K562 (cell line): Measurements from ENCODE around the gene PRR5. TPM values are rescaled to one million over a fixed set of nuclear protein-coding genes. Genes with fewer than 3 reads are reported as not detected.
"Not testable (repeated sequence)": the region's sequence is repeated elsewhere in the genome, so short reads cannot be mapped to it uniquely, and the experiment has no call there.

Experiments
- ATAC-seq: fragments of 200-7000 bp; cut with Tn5 transposase; 3 replicates; pipeline ENCODE4 v1.9.1; 2020; ENCODE audit warnings: moderate library complexity
- BruUV-seq: library from RNA; stranded (reverse); fragments of 400-500 nt; replicated peaks from 2 replicates; lab custom pipeline; 2021; lab: Mats Ljungman, UMichigan
- CTCF ChIA-PET: fragments of 300-600 bp; formaldehyde crosslinking; extraction: SDS; loops from one replicate; lab custom pipeline; 2021; ENCODE audit warnings: low intra/inter-chr PET ratio; lab: Yijun Ruan, JAX
- POLR2A ChIA-PET: fragments of 300-600, 350-650 bp; sonication (Branson Sonifier 250); formaldehyde crosslinking; extraction: SDS; loops from one replicate; lab custom pipeline; 2021; ENCODE audit warnings: antibody characterized with exemption, inconsistent platforms; lab: Yijun Ruan, JAX
- DNase-seq, 4 experiments: peaks; one replicate each; pipeline versions ENCODE4 v3.0.0 to v3.0.0-alpha.2; 2011 to 2018; ENCODE audit warnings: low spot score in 3 of 4, mixed read lengths in 3 of 4; ENCODE audit errors: extremely low read depth in 1 of 4
- FAIRE-seq: peaks from 2 replicates; lab custom pipeline; 2011; peaks lifted over from hg19 to GRCh38; lab: Jason Lieb, UNC
- H2AFZ ChIP-seq: 2 replicates; pipeline ENCODE4 v1.6.0; 2011; ENCODE audit warnings: low read depth, low read length, control low read depth, inconsistent platforms
- H3K27ac ChIP-seq: fragments of 200-600 bp; 3 replicates; pipeline ENCODE4 v1.8.0; 2011; ENCODE audit warnings: low read depth, mild to moderate bottlenecking, control low read depth, inconsistent platforms, low read length, moderate library complexity, mixed read lengths; ENCODE audit errors: extremely low read depth
- H3K27me3 ChIP-seq, 2 experiments: fragments of 300-600 bp in 1 of 2; 2 replicates in 1 of 2; 3 replicates in 1 of 2; pipeline versions ENCODE4 v1.6.0 to v1.8.0; 2011; ENCODE audit warnings: inconsistent platforms in 2 of 2, low read length in 2 of 2, mild to moderate bottlenecking in 1 of 2, mixed read lengths in 1 of 2, moderate library complexity in 1 of 2; ENCODE audit not compliant: control insufficient read depth in 2 of 2, insufficient read depth in 2 of 2
- H3K36me3 ChIP-seq: fragments of 300-600 bp; 3 replicates; pipeline ENCODE4 v1.8.0; 2011; ENCODE audit warnings: mild to moderate bottlenecking, low read length, inconsistent platforms; ENCODE audit not compliant: control insufficient read depth, insufficient read depth
- H3K4me1 ChIP-seq, 2 experiments: fragments of 200-600 bp in 1 of 2; replicated peaks in 1 of 2; 2 replicates in 1 of 2; 3 replicates in 1 of 2; pipeline versions ENCODE4 v1.5.1 to v1.8.0; 2011; ENCODE audit warnings: inconsistent platforms in 2 of 2, low read length in 2 of 2, mild to moderate bottlenecking in 1 of 2, mixed read lengths in 1 of 2, moderate library complexity in 1 of 2; ENCODE audit not compliant: control insufficient read depth in 2 of 2, insufficient read depth in 2 of 2
- H3K4me2 ChIP-seq: 2 replicates; pipeline ENCODE4 v1.6.1; 2011; ENCODE audit warnings: low read length, control low read depth, inconsistent platforms, mixed read lengths; ENCODE audit not compliant: insufficient read depth
- H3K4me3 ChIP-seq: fragments of 200-600 bp; sonication (generic), shearing (Covaris generic); 2 replicates; pipeline ENCODE4 v1.5.1; 2016; ENCODE audit warnings: control low read depth, inconsistent platforms
- H3K79me2 ChIP-seq: fragments of 200-600 bp; 3 replicates; pipeline ENCODE4 v1.8.0; 2011; ENCODE audit warnings: low read length, inconsistent platforms; ENCODE audit not compliant: control insufficient read depth, insufficient read depth
- H3K9ac ChIP-seq, 2 experiments: 2 replicates each; pipeline versions ENCODE4 v1.6.0 to v1.6.1; 2011; ENCODE audit warnings: low read depth in 2 of 2, low read length in 2 of 2, control low read depth in 1 of 2, inconsistent platforms in 1 of 2, mild to moderate bottlenecking in 1 of 2, mixed read lengths in 1 of 2; ENCODE audit not compliant: insufficient read depth in 1 of 2
- H3K9me1 ChIP-seq: one replicate; pipeline ENCODE4 v1.6.0; 2011; ENCODE audit warnings: inconsistent platforms, mild to moderate bottlenecking, low read length, moderate library complexity; ENCODE audit not compliant: control insufficient read depth, insufficient read depth
- H3K9me3 ChIP-seq: replicated peaks from 2 replicates; pipeline ENCODE4 v1.5.1; 2011; ENCODE audit warnings: low read depth, low read length, inconsistent platforms; ENCODE audit not compliant: control insufficient read depth, insufficient read depth
- H4K20me1 ChIP-seq: replicated peaks from 2 replicates; pipeline ENCODE4 v1.6.1; 2011; ENCODE audit warnings: low read length, inconsistent platforms, mixed read lengths; ENCODE audit not compliant: control insufficient read depth, insufficient read depth
- EGR1 ChIP-seq: fragments of 450-650 bp; conservative IDR thresholded peaks from 2 replicates; pipeline ENCODE4 v1.6.1; 2017; ENCODE audit warnings: mild to moderate bottlenecking
- FOSL1 ChIP-seq: fragments of 200-800 bp; sonication (Bioruptor generic); conservative IDR thresholded peaks from 2 replicates; pipeline ENCODE4 v1.6.1; 2016; ENCODE audit warnings: missing genetic modification characterization, missing compliant biosample characterization
- POLR2G ChIP-seq: fragments of 200-400 bp; formaldehyde crosslinking; IDR thresholded peaks from 2 replicates; pipeline ENCODE4 v1.6.1; 2017; ENCODE audit warnings: low read depth, mild to moderate bottlenecking, antibody characterized with exemption, low read length, moderate library complexity
- TFAM ChIP-seq: fragments of 250-450 bp; sonication (Bioruptor Pico); conservative IDR thresholded peaks from 2 replicates; pipeline ENCODE4 v1.5.0; 2021; ENCODE audit warnings: mild to moderate bottlenecking, moderate library complexity
- ZSCAN32 ChIP-seq: fragments of 450-650 bp; formaldehyde crosslinking; IDR thresholded peaks from 2 replicates; pipeline ENCODE4 v1.4.0; 2020; ENCODE audit warnings: mild to moderate bottlenecking, moderate library complexity
- WGBS: fragments of 100-300 bp; shearing (Covaris generic); methylation state at CpG from one replicate; pipeline ENCODE4 v1.1.6; 2016; ENCODE audit warnings: low coverage, mixed read lengths; ENCODE audit not compliant: insufficient coverage; ENCODE audit errors: missing lambda C conversion rate; 5-methylcytosine and 5-hydroxymethylcytosine counted together
- in situ Hi-C: fragments of 300-500 bp; cut with MboI; formaldehyde crosslinking; loops from 4 replicates; pipeline ENCODE4 v1.15.0; 2018; ENCODE audit warnings: inconsistent platforms, mixed read lengths
- intact Hi-C: fragments of 100-400 bp; cut with micrococcal nuclease; formaldehyde crosslinking; loops from 2 replicates; pipeline ENCODE4 v1.14.2; 2022
- polyA plus RNA-seq, 8 experiments: library from polyadenylated mRNA; depleted of rRNA in 4 of 8; stranded (reverse) in 5 of 8; unstranded in 3 of 8; fragments of >200 nt; fragmentation: Nextera tagmentation in 2 of 8; fragmentation: Illumina TruSeq in 1 of 8; extraction: Ambion mirVana in 2 of 8; extraction: Trizol in 1 of 8; gene quantifications; 2 replicates each; pipeline versions ENCODE4 v1.2.1 to v1.2.3, GENCODE V29; 2011 to 2014; ENCODE audit warnings: inconsistent platforms in 1 of 8, missing spikeins in 1 of 8
- total RNA-seq, 7 experiments: library from RNA; depleted of rRNA in 6 of 7; stranded (reverse); fragments of >200 nt in 6 of 7; fragmentation: Illumina TruSeq in 2 of 7; extraction: Trizol in 2 of 7; gene quantifications; 2 replicates each; pipeline versions ENCODE4 v1.2.1 to v1.2.3, GENCODE V29; 2011 to 2021; ENCODE audit warnings: low replicate concordance in 1 of 7

The PRR5 gene
- total and polyA plus RNA-seq, 9 of the 15 experiments (the other 6 are each of a cell fraction or from before 2014, with no cell fraction given), result 0.13 to 21.0 (median 7.5) TPM

- Histone ChIP-seq H3K4me1 (peaks cover 0 to 44% of the 10 kb centered on the region in 2 experiments; a peak in 2 of 5 replicates), H3K36me3 (no peaks in the 10 kb centered on the region), H3K4me2 (no peak overlapping the region), H3K9me3 (no peaks in the 10 kb centered on the region), H3K27me3 (no peaks in the 10 kb centered on the region), H3K27ac (no peak overlapping the region)
- DNase-seq, result no peak
- intact Hi-C loops (loop anchor here (5.0 kb wide), 1 partner anchor 57 kb away; no protein-coding TSS in a partner anchor), in situ Hi-C loops (no loop called here)
- no TSS peak for BruUV-seq
- 59% methylated on average over 3 of the region's 5 CpGs for WGBS
- TF ChIP-seq TFAM (CRISPR knock-in tag), result no peak
- peak; percentile 58; the same call in 1 of the 2 replicates for TF ChIP-seq POLR2G
- no peak for TF ChIP-seq ZSCAN32
- TF ChIP-seq, all 486 proteins: peak for 1
- Histone ChIP-seq H2AFZ (no peak overlapping the region), H3K79me2 (no peaks in the 10 kb centered on the region), H3K9me1 (no peaks in the 10 kb centered on the region), H3K4me3 (no peak overlapping the region), H3K9ac (no peak overlapping the region), H4K20me1 (peaks cover 25% of the 10 kb centered on the region)
- CTCF ChIA-PET, result no interaction called here
- FAIRE-seq (no peak), ATAC-seq (no peak)
- POLR2A ChIA-PET, result interaction anchor here (1.0 kb wide), 1 partner anchor 11 kb away, joined by 3 read pairs; no protein-coding TSS in a partner anchor
Observed at GRCh38 chr22:44739024-44739423, 37.0 kb downstream of the PRR5 start.

GRCh38 chr22:44739666-44740065, 37.7 kb downstream of the PRR5 start:
- peak in 1 of 4 experiments; percentile 21 for DNase-seq
- H3K9me3 ChIP-seq, H3K9ac ChIP-seq, H3K36me3 ChIP-seq, H2AFZ ChIP-seq, BruUV-seq, FAIRE-seq, H3K27me3 ChIP-seq, H3K79me2 ChIP-seq, H3K9me1 ChIP-seq, CTCF ChIA-PET, ATAC-seq, H3K27ac ChIP-seq, H3K4me3 ChIP-seq, in situ Hi-C loops: not testable (repeated sequence)
- intact Hi-C loops, result loop anchor here (5.0 kb wide), 1 partner anchor 57 kb away; no protein-coding TSS in a partner anchor
- WGBS, result 12% methylated on average over 10 of the region's 10 CpGs
- H4K20me1 ChIP-seq, result peaks cover 21% of the 10 kb centered on the region
- TF ChIP-seq FOSL1 (tag) (0 out of 2 replicates have a peak, but pooled peaks have one; percentile 34), EGR1 (peak; percentile 48)
- TF ChIP-seq, all 486 proteins: peak for 2; not testable (repeated sequence) for 484
- POLR2A ChIA-PET, H3K4me2 ChIP-seq: not testable (repeated sequence)
- peaks cover 0 to 44% of the 10 kb centered on the region in 2 experiments; a peak in 2 of 5 replicates for H3K4me1 ChIP-seq
